DMS53 treated with DMSO at 0.1 percent for 48 hours (cell line): ENCODE measurements around the gene KCMF1.

Experiments
- DNase-seq: peaks from one replicate; lab custom pipeline; 2025; ENCODE audit not compliant: unreplicated experiment; lab: John Stamatoyannopoulos, UW

The KCMF1 gene

DNA sequence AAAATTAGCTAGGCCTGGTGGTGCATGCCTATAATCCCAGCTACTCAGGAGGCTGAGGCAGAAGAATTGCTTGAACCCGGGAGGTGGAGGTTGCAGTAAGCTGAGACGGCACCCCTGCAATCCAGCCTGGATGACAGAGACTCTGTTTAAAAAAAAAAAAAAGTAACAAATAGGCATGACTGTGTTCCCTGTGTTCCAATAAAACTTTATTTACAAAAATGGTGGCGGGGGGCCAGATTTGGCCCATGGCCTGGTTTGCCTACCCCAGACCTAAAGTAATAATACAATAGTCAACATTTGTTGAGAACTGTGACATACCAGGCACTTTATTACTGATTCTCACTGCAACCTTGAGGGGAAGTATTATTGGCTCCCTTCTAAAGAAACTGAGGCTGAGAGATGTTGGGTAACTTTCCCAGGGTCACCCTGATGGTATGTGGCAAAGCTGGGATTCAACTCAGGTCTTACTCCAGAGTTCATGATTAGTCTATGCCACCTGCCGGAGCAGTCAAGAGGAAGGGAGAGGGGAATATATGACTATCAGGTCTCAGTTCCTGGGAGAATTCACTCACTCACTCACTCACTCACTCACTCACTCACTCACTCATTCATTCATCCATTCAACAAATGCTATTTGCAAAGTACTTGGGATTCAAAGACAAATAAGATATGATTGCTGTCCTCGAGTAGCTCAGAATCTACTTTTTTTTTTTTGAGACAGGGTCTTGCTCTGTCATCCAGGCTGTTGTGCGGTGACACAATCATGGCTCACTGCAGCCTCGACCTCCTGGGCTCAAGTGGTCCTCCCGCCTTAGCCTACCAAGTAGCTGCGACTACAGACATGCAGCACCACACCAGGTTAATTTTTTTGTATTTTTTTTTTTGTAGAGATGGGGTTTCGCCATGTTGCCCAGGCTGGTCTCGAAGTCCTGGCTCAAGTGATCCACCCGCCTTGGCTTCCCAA is 14.3 kb upstream of the KCMF1 start:
- DNase-seq = no peak

GRCh38 chr2:84957771-84958134 is 13.2 kb upstream of the KCMF1 start:
- no peak for DNase-seq

GRCh38 chr2:84958135-84959059 is 12.6 kb upstream of the KCMF1 start:
- DNase-seq = peak; percentile 98

GRCh38 chr2:84959095-84959565 is 11.8 kb upstream of the KCMF1 start:
- DNase-seq = no peak

- peak; percentile 57 for DNase-seq
Observed at GRCh38 chr2:84959566-84960506, 11.1 kb upstream of the KCMF1 start.

DNA sequence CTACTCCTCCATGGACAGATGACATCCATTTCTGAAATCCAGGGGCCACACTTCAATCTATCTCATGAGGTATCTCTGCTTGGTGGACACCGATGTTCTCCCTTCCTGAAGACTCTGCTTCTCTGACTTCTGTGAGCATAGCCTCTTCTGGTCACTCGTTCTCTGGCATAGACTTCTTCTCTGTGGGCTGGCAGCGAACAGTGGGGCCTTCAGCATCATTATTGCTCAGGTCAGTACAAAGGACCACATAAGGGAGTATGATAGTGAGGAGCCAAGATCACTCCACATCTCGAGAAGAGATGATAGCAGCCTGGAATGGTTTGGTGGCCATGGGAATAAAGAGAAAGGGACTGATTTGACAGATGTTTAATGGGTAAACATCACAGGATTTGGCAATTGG is 8.0 kb upstream of the KCMF1 start:
- no peak for DNase-seq

DNA sequence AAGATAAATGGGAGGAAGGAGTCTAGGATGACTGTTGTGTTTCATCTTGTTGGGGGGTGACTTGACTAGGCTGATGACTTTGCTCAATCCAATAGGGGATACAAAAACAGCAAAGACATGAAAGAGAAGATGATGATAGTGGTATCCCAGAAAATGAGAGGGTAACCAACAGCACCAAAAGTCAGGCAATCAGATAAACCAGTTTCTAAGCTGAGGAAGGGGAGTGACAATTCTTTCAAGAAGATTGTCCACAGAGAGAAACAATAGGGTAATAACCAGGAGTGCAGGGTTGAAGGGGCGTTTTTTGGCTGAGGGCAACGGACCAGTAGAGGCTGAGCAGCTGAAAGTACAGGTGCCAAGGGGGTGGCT is 7.7 kb upstream of the KCMF1 start:
- DNase-seq = no peak

DNA sequence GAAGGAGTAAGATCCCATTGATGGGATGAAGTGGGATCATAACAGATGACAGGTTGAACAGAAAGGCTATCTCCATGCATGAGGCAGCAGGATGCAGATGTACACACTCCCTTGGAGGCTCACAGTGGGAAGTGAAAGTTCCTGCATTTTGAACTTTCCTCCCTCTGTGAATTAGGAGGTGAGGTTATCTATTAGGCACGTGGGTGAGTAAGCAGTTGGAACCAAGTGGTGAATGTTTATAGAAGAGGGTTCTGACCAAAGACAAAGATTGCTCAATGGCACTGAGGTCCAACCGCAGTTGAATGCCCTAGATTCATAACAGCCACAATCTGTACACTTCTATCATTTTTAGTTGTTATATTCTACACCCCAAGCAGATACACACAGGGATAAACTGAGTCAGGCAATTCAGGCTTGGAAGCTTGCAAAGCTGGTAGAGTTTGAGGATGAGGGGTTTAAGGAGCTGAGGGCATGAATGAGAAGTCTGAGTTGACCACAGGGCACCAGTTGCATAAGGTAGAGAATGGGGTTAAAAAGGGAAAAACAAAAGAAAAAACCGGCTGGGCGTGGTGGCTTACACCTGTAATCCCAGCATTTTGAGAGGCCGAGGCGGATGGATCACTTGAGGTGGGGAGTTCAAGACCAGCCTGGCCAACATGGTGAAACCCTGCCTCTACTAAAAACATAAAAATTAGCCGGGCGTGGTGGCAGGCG is 7.1 kb upstream of the KCMF1 start:
- no peak for DNase-seq

- no peak for DNase-seq
Observed at GRCh38 chr2:84964406-84965191, 6.4 kb upstream of the KCMF1 start.

- DNase-seq = no peak
Observed at GRCh38 chr2:84965192-84965516, 5.8 kb upstream of the KCMF1 start.

- no peak for DNase-seq
Observed at GRCh38 chr2:84965827-84966226, 5.1 kb upstream of the KCMF1 start.

GRCh38 chr2:84966731-84967130 is 4.2 kb upstream of the KCMF1 start:
- no peak for DNase-seq

GRCh38 chr2:84969511-84970209 is 1.3 kb upstream of the KCMF1 start:
- no peak for DNase-seq

GRCh38 chr2:84970210-84970867 is 622 bp upstream of the KCMF1 start:
- DNase-seq = peak; percentile 46

GRCh38 chr2:84971510-84972206 is 697 bp downstream of the KCMF1 start:
- peak; percentile 30 for DNase-seq

DNA sequence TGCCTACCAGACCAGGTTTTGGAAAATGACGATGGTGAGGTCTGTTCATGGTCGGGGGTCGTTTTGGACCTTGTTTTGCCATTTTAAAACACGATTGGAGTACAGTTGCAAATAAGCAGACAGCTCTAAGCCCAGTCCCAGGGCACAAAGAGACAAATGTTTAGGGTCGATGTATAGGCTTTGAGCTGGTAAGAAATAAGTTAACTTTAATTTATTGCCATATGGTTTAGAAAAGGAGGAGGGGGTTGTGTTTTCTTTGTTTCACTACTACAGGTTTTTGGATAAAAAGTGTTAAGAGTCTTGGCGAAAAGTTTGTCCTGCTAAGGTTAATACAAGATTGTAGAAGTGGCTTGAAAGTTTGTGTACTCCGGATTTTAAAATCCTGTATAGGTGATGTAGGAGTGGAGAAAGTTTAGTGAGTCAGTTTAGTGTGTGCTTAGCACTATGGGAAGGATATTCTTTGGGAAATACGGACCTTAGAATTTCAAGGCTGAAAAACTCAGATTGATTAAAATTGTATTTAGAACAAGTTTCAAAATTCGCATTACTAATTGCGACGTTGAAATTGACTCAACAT is 1.3 kb downstream of the KCMF1 start:
- DNase-seq = no peak

DNA sequence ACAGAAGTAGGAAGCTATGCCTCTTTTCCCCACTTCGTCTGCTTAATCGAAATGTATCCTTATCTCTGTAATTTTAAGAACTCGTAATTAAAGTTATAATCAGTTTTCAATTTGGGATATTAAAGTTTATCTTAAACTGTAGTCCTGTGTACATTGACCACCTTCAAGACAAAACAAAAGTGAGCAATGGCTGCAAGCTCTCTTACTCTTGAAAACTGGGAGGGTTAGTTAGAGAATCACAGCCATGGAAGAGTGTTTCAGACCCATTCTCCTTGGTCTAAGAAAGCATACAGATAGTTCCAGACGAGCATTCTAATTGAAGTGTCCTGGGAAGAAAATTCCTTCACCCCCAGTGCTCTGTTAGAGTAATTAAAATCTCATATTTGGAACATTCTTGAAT is 2.0 kb downstream of the KCMF1 start:
- no peak for DNase-seq
